ENCODE measurements around the gene MIEF2.

The MIEF2 gene

GRCh38 chr17:18226284-18226945 is 34.0 kb upstream of the MIEF2 start:
- Histone ChIP-seq H3K9ac (ENCODE audit: low read length) (peak overlapping the region; percentile 97), H3K36me3 (ENCODE audit: control insufficient read depth, insufficient read depth, low read length, severe bottlenecking) (no peaks in the 10 kb centered on the region)

DNA sequence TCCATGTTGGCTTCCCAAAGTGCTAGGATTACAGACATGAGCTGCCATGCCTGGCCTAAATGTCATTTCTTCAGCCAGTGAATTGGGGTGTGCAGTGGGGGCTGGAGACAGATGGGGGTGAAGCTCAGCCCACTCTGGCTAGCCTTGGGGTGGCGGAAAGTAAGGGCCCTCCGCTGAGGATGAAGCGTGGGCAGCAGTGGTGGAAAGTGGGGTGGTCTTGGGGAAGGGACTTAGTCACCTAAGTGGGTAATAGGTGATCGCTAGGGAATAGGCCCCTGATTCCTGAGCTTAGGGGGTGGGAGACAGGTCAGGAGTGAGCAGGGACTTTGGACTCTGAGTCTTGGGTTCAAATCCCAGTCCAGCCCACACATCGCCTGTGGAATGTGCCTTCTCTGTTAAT is 32.8 kb upstream of the MIEF2 start:
- H3K36me3 ChIP-seq (ENCODE audit: control insufficient read depth, insufficient read depth, low read length, severe bottlenecking), result peaks cover 4% of the 10 kb centered on the region
- H3K27me3 ChIP-seq (replicated peaks; ENCODE audit: control insufficient read depth, insufficient read depth, low read length), result no peaks in the 10 kb centered on the region
- no peaks in the 10 kb centered on the region for H3K9me3 ChIP-seq (ENCODE audit: control insufficient read depth, low read length)
- no peak overlapping the region for H3K4me3 ChIP-seq (ENCODE audit: low read length)
- no peak overlapping the region for H3K9ac ChIP-seq (ENCODE audit: low read length)
- DNase-seq (ENCODE audit: low read depth), result no peak
- H3K4me1 ChIP-seq (ENCODE audit: control insufficient read depth, insufficient read depth, low read length), result peaks cover 19% of the 10 kb centered on the region

More at GRCh38 chr17:18226284-18226945, 34.0 kb upstream of the MIEF2 start:
- no peaks in the 10 kb centered on the region for H3K27me3 ChIP-seq (replicated peaks; ENCODE audit: control insufficient read depth, insufficient read depth, low read length)
- no peaks in the 10 kb centered on the region for H3K9me3 ChIP-seq (ENCODE audit: control insufficient read depth, low read length)
- DNase-seq (ENCODE audit: low read depth), result peak; percentile 46
- peak overlapping the region; percentile 98 for H3K4me3 ChIP-seq (ENCODE audit: low read length)
- H3K4me1 ChIP-seq (ENCODE audit: control insufficient read depth, insufficient read depth, low read length), result peaks cover 23% of the 10 kb centered on the region

- no peak overlapping the region for H3K4me3 ChIP-seq (ENCODE audit: low read length)
- no peaks in the 10 kb centered on the region for H3K27me3 ChIP-seq (replicated peaks; ENCODE audit: control insufficient read depth, insufficient read depth, low read length)
- no peaks in the 10 kb centered on the region for H3K9me3 ChIP-seq (ENCODE audit: control insufficient read depth, low read length)
- peaks cover 6% of the 10 kb centered on the region for H3K36me3 ChIP-seq (ENCODE audit: control insufficient read depth, insufficient read depth, low read length, severe bottlenecking)
- DNase-seq (ENCODE audit: low read depth), result no peak
- peak overlapping the region; percentile 39 for H3K9ac ChIP-seq (ENCODE audit: low read length)
- H3K4me1 ChIP-seq (ENCODE audit: control insufficient read depth, insufficient read depth, low read length), result peaks cover 19% of the 10 kb centered on the region
These were observed 32.2 kb upstream of the MIEF2 start for GRCh38 chr17:18228176-18228682.

DNA sequence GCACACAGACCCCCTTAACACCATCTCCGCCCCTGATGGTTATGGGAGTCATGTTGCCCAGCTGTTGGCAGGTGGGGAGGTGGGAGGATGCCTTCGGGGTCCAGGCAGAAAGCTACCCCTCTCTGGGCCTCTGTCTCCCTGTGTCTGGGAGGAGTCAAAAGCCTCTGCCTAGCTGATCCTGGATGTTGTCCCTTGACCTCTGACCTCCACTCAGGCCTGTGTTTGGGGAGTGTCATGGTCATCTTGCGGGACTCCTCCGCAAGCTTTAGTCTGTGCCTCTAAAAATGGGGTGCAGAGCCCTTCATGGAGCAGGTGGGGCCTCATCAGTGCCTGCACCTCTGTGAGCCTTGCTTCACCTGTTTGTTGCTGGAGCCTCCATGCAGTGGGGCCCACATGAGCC is 31.2 kb upstream of the MIEF2 start:
- no peak overlapping the region for H3K9ac ChIP-seq (ENCODE audit: low read length)
- no peaks in the 10 kb centered on the region for H3K9me3 ChIP-seq (ENCODE audit: control insufficient read depth, low read length)
- H3K36me3 ChIP-seq (ENCODE audit: control insufficient read depth, insufficient read depth, low read length, severe bottlenecking), result peaks cover 12% of the 10 kb centered on the region
- DNase-seq (ENCODE audit: low read depth), result no peak
- no peaks in the 10 kb centered on the region for H3K27me3 ChIP-seq (replicated peaks; ENCODE audit: control insufficient read depth, insufficient read depth, low read length)
- no peak overlapping the region for H3K4me3 ChIP-seq (ENCODE audit: low read length)
- H3K4me1 ChIP-seq (ENCODE audit: control insufficient read depth, insufficient read depth, low read length), result peaks cover 16% of the 10 kb centered on the region

- H3K9me3 ChIP-seq (ENCODE audit: control insufficient read depth, low read length), result no peaks in the 10 kb centered on the region
- H3K4me3 ChIP-seq (ENCODE audit: low read length), result no peak overlapping the region
- H3K4me1 ChIP-seq (ENCODE audit: control insufficient read depth, insufficient read depth, low read length), result peaks cover 10% of the 10 kb centered on the region
- H3K36me3 ChIP-seq (ENCODE audit: control insufficient read depth, insufficient read depth, low read length, severe bottlenecking), result peaks cover 18% of the 10 kb centered on the region
- no peak overlapping the region for H3K9ac ChIP-seq (ENCODE audit: low read length)
- DNase-seq (ENCODE audit: low read depth), result no peak
- H3K27me3 ChIP-seq (replicated peaks; ENCODE audit: control insufficient read depth, insufficient read depth, low read length), result no peaks in the 10 kb centered on the region
These were observed 30.7 kb upstream of the MIEF2 start for GRCh38 chr17:18229771-18230170.

DNA sequence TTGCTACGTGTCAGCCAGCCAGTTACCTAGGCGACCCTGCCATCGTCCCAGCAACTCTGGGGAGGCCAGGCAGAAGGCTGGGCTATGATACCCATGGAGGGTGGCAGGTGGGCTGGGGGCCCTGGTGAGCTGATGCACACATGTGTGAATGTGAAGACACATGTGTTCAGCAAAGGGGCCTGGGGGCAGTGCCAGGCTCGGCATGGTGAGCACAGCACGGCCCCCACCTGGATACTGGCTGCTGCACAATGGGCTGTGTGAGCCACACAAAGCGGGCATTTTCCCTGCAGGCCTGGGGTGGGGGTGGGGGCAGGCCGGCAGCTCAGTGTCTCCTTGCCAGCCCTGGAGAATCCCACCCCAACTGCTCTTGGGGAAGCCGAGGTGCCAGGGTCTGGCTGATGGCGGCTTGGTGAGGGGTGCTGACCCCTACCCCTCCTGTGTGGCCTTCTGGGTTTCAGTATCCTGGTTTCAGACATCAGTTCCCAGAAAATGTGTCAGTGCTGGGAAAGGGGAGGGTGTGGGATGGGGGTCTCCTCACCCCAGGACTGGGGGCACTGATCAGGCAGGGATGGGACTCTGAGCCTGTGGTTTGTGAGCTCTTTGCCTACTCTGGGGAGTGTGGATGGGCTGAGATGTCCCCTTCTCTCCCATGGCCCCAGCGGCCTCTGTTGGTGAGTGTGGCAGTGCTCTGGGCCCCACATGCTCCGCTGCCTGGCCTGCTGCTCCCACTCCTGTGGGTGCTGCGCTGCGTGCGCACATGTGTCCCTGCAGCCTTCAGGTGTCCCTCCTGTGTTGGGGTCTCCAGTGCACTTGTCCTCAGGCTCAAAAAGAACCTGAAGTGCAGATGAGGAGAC is 29.9 kb upstream of the MIEF2 start:
- no peak for DNase-seq (ENCODE audit: low read depth)
- no peaks in the 10 kb centered on the region for H3K9me3 ChIP-seq (ENCODE audit: control insufficient read depth, low read length)
- H3K4me3 ChIP-seq (ENCODE audit: low read length), result no peak overlapping the region
- H3K9ac ChIP-seq (ENCODE audit: low read length), result no peak overlapping the region
- peaks cover 8% of the 10 kb centered on the region for H3K4me1 ChIP-seq (ENCODE audit: control insufficient read depth, insufficient read depth, low read length)
- H3K36me3 ChIP-seq (ENCODE audit: control insufficient read depth, insufficient read depth, low read length, severe bottlenecking), result peaks cover 24% of the 10 kb centered on the region
- no peaks in the 10 kb centered on the region for H3K27me3 ChIP-seq (replicated peaks; ENCODE audit: control insufficient read depth, insufficient read depth, low read length)

GRCh38 chr17:18231164-18231563 is 29.3 kb upstream of the MIEF2 start:
- Histone ChIP-seq H3K4me1 (ENCODE audit: control insufficient read depth, insufficient read depth, low read length) (peaks cover 8% of the 10 kb centered on the region), H3K36me3 (ENCODE audit: control insufficient read depth, insufficient read depth, low read length, severe bottlenecking) (peaks cover 30% of the 10 kb centered on the region), H3K4me3 (ENCODE audit: low read length) (no peak overlapping the region), H3K9ac (ENCODE audit: low read length) (no peak overlapping the region), H3K27me3 (replicated peaks; ENCODE audit: control insufficient read depth, insufficient read depth, low read length) (no peaks in the 10 kb centered on the region), H3K9me3 (ENCODE audit: control insufficient read depth, low read length) (no peaks in the 10 kb centered on the region)
- DNase-seq (ENCODE audit: low read depth), result no peak

- DNase-seq (ENCODE audit: low read depth), result no peak
- Histone ChIP-seq H3K27me3 (replicated peaks; ENCODE audit: control insufficient read depth, insufficient read depth, low read length) (no peaks in the 10 kb centered on the region), H3K36me3 (ENCODE audit: control insufficient read depth, insufficient read depth, low read length, severe bottlenecking) (peaks cover 46% of the 10 kb centered on the region), H3K9me3 (ENCODE audit: control insufficient read depth, low read length) (no peaks in the 10 kb centered on the region), H3K4me1 (ENCODE audit: control insufficient read depth, insufficient read depth, low read length) (no peaks in the 10 kb centered on the region), H3K9ac (ENCODE audit: low read length) (no peak overlapping the region), H3K4me3 (ENCODE audit: low read length) (no peak overlapping the region)
These were observed 26.5 kb upstream of the MIEF2 start for GRCh38 chr17:18233803-18234518.

DNA sequence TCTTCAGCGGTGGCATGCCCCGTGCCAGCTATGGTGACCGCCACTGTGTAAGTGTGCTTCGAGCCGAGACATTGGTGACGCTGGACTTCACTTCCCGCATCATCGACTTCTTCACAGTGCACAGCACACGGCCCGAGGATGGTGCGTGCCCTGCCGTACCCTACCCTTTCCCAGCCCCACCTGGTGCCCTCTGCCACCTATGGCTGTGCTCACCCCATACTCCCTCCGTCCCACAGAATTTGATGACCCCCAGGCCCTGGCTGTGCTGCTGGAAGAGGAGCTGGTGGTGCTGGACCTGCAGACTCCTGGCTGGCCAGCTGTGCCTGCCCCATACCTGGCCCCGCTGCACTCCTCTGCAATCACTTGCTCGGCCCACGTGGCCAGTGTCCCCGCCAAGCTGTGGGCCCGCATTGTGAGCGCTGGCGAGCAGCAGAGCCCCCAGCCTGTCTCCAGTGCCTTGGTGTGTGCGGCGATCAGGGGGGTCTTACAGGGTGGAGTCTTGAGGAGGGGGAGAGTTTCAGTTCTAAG is 25.5 kb upstream of the MIEF2 start:
- Histone ChIP-seq H3K27me3 (replicated peaks; ENCODE audit: control insufficient read depth, insufficient read depth, low read length) (no peaks in the 10 kb centered on the region), H3K36me3 (ENCODE audit: control insufficient read depth, insufficient read depth, low read length, severe bottlenecking) (peaks cover 49% of the 10 kb centered on the region), H3K4me1 (ENCODE audit: control insufficient read depth, insufficient read depth, low read length) (no peaks in the 10 kb centered on the region), H3K4me3 (ENCODE audit: low read length) (no peak overlapping the region), H3K9ac (ENCODE audit: low read length) (no peak overlapping the region), H3K9me3 (ENCODE audit: control insufficient read depth, low read length) (no peaks in the 10 kb centered on the region)
- no peak for DNase-seq (ENCODE audit: low read depth)

DNA sequence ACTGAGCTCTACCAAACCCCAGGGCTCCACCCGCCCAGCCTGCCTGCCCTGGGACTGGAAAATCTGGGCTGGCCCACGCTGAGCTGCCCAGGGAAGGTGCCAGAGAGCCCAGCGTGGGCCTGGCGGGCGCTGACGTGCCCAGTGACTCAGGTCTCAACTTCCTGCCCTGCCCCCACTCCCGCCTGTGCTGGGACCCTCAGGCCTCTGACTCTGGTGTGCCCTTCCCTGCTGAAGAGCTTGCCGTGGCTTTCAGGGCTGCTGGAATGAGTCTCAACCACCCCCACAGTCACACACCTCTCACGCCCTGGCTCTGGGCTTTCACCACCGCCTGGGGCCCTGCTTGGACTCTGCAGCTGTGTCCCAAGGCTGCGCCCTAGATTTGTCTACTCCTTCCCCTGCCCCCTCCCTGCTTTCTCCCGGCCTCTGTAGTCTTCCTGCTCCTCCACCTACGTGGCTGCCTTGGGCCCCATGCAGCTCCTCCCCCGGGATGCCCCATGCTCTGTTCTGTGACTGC is 24.7 kb upstream of the MIEF2 start:
- DNase-seq (ENCODE audit: low read depth), result peak; percentile 66
- peaks cover 49% of the 10 kb centered on the region for H3K36me3 ChIP-seq (ENCODE audit: control insufficient read depth, insufficient read depth, low read length, severe bottlenecking)
- H3K9ac ChIP-seq (ENCODE audit: low read length), result no peak overlapping the region

GRCh38 chr17:18236494-18236893 is 24.0 kb upstream of the MIEF2 start:
- H3K4me3 ChIP-seq (ENCODE audit: low read length), result no peak overlapping the region
- H3K9me3 ChIP-seq (ENCODE audit: control insufficient read depth, low read length), result no peaks in the 10 kb centered on the region
- no peaks in the 10 kb centered on the region for H3K27me3 ChIP-seq (replicated peaks; ENCODE audit: control insufficient read depth, insufficient read depth, low read length)
- no peaks in the 10 kb centered on the region for H3K4me1 ChIP-seq (ENCODE audit: control insufficient read depth, insufficient read depth, low read length)
- DNase-seq (ENCODE audit: low read depth), result no peak
- H3K9ac ChIP-seq (ENCODE audit: low read length), result no peak overlapping the region
- H3K36me3 ChIP-seq (ENCODE audit: control insufficient read depth, insufficient read depth, low read length, severe bottlenecking), result peaks cover 49% of the 10 kb centered on the region

More for the DNA sequence above, 24.7 kb upstream of the MIEF2 start:
- no peaks in the 10 kb centered on the region for H3K27me3 ChIP-seq (replicated peaks; ENCODE audit: control insufficient read depth, insufficient read depth, low read length)
- H3K4me1 ChIP-seq (ENCODE audit: control insufficient read depth, insufficient read depth, low read length), result no peaks in the 10 kb centered on the region
- no peaks in the 10 kb centered on the region for H3K9me3 ChIP-seq (ENCODE audit: control insufficient read depth, low read length)
- no peak overlapping the region for H3K4me3 ChIP-seq (ENCODE audit: low read length)
